ENCODE measurements around the gene MEG3.

DNA sequence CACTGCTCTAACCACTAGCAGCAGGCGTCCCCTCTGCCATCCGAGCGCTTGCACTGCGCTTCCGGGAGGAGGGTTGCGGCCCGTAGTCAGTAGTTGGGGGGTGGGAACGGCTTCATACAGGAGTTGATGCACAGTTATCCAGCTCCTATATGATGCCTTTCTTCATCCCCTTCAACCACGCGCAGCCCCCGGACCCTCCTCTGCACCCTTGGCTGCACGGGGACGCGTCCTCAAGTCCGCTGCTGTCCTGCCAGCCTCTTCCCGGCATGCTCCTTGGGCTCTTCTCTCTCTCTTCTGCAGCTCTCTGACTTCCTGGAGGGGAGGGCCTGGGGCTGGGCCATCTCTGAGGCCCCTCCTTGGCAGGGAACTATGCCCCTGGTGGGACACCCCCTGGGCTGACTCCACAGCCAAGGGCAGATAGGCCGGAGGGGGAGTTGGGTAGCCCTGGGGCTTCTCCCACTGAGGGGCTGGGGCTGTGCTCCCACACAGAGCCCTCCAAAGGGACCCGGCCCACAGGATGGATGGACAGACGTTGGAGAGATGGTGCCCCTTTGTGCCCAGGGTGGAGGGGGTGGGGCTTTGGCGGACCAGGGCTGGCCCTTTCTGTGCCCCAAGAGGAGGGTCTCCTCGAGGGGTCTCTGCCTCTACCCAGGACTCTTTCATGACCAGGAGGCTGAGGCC, 48.6 kb downstream of the MEG3 start:
- TF ChIP-seq ELF4 (IDR thresholded peaks at IDR 0.05) (no peak), TARDBP (IDR thresholded peaks at IDR 0.05) (no peak), ARNT (IDR thresholded peaks at IDR 0.05) (no peak), FOXK2 (IDR thresholded peaks at IDR 0.05) (no peak), FOXA1 (IDR thresholded peaks at IDR 0.05) (no peak), FOXM1 (IDR thresholded peaks at IDR 0.05; ENCODE audit: borderline replicate concordance) (no peak), BHLHE40 (IDR thresholded peaks at IDR 0.05; ENCODE audit: borderline replicate concordance) (no peak), HDGF (IDR thresholded peaks at IDR 0.05; ENCODE audit: borderline replicate concordance) (no peak), ZNF384 (IDR thresholded peaks at IDR 0.05) (no peak), SP1 (IDR thresholded peaks at IDR 0.05) (no peak), L3MBTL2 (conservative IDR thresholded peaks at IDR 0.05) (no peak)

All from HEK293T (cell line).